Neural cell (in vitro differentiated cells): Measurements from ENCODE around the gene JPT1.

ENCODE experiments used
- CTCF ChIP-seq: fragments of 450-650 bp; IDR thresholded peaks from 2 replicates; pipeline ENCODE4 v1.5.1; 2014; ENCODE audit warnings: antibody characterized with exemption, mild to moderate bottlenecking, moderate library complexity; ENCODE audit not compliant: poor library complexity, severe bottlenecking
- EP300 ChIP-seq: fragments of 450-650 bp; conservative IDR thresholded peaks from 2 replicates; pipeline ENCODE4 v1.6.1; 2014; ENCODE audit warnings: antibody characterized with exemption, mild to moderate bottlenecking, moderate library complexity; ENCODE audit not compliant: poor library complexity, severe bottlenecking
- POLR2AphosphoS5 ChIP-seq: IDR thresholded peaks from 2 replicates; pipeline ENCODE4 v1.6.1; 2012
- RAD21 ChIP-seq: fragments of 450-650 bp; conservative IDR thresholded peaks from 2 replicates; pipeline ENCODE4 v1.6.1; 2014; ENCODE audit warnings: antibody characterized with exemption, mild to moderate bottlenecking, moderate library complexity
- REST ChIP-seq: IDR thresholded peaks from 2 replicates; pipeline ENCODE4 v1.6.1; 2012; ENCODE audit warnings: borderline replicate concordance
- SMC3 ChIP-seq: fragments of 450-650 bp; conservative IDR thresholded peaks from 2 replicates; pipeline ENCODE4 v1.6.1; 2014; ENCODE audit warnings: antibody characterized with exemption, mild to moderate bottlenecking, moderate library complexity; ENCODE audit not compliant: poor library complexity
- TAF1 ChIP-seq: IDR thresholded peaks from 2 replicates; pipeline ENCODE4 v1.6.1; 2012; ENCODE audit warnings: low read depth

GRCh38 chr17:75154195-75155106 is at the start of gene JPT1:
- TF ChIP-seq CTCF (no peak), TAF1 (peak; percentile 94), RAD21 (no peak), EP300 (peak; percentile 41), REST (peak; percentile 66), SMC3 (peak; percentile 30), POLR2AphosphoS5 (peak; percentile 99)
